ENCODE data around the gene ATP10A.

The ATP10A gene

GRCh38 chr15:25793354-25794050 is 69.6 kb downstream of the ATP10A start:
- H3K36me3 ChIP-seq (ENCODE audit: insufficient read depth, low read length) = no peaks in the 10 kb centered on the region
- H3K27ac ChIP-seq (ENCODE audit: low read depth, low read length) = no peak overlapping the region
- peaks cover 42% of the 10 kb centered on the region for H3K4me1 ChIP-seq (ENCODE audit: control insufficient read depth, insufficient read depth, low read length, unreplicated experiment)
- H2AFZ ChIP-seq (ENCODE audit: low read length, unreplicated experiment) = no peak overlapping the region
- H3K79me2 ChIP-seq (ENCODE audit: control insufficient read depth, insufficient read depth, low read length, unreplicated experiment) = peaks cover 28% of the 10 kb centered on the region
- no peaks in the 10 kb centered on the region for H3K27me3 ChIP-seq (ENCODE audit: insufficient read depth, low read length)
- no peak overlapping the region for H3K4me3 ChIP-seq (ENCODE audit: low read depth, low read length)

- Histone ChIP-seq H2AFZ (ENCODE audit: low read length, unreplicated experiment) (no peak overlapping the region), H3K27ac (ENCODE audit: low read depth, low read length) (peak overlapping the region; percentile 93; the same call in 1 of the 2 replicates), H3K4me3 (ENCODE audit: low read depth, low read length) (no peak overlapping the region), H3K79me2 (ENCODE audit: control insufficient read depth, insufficient read depth, low read length, unreplicated experiment) (peaks cover 36% of the 10 kb centered on the region), H3K27me3 (ENCODE audit: insufficient read depth, low read length) (no peaks in the 10 kb centered on the region), H3K4me1 (ENCODE audit: control insufficient read depth, insufficient read depth, low read length, unreplicated experiment) (peaks cover 44% of the 10 kb centered on the region), H3K36me3 (ENCODE audit: insufficient read depth, low read length) (no peaks in the 10 kb centered on the region)
These were observed 71.0 kb downstream of the ATP10A start for GRCh38 chr15:25792128-25792527.

- peak overlapping the region; percentile 1 for H2AFZ ChIP-seq (ENCODE audit: low read length, unreplicated experiment)
- no peaks in the 10 kb centered on the region for H3K27me3 ChIP-seq (ENCODE audit: insufficient read depth, low read length)
- H3K4me3 ChIP-seq (ENCODE audit: low read depth, low read length) = peak overlapping the region; percentile 58
- no peaks in the 10 kb centered on the region for H3K36me3 ChIP-seq (ENCODE audit: insufficient read depth, low read length)
- peak overlapping the region; percentile 93 for H3K27ac ChIP-seq (ENCODE audit: low read depth, low read length)
- H3K4me1 ChIP-seq (ENCODE audit: control insufficient read depth, insufficient read depth, low read length, unreplicated experiment) = peaks cover 60% of the 10 kb centered on the region
- peaks cover 37% of the 10 kb centered on the region for H3K79me2 ChIP-seq (ENCODE audit: control insufficient read depth, insufficient read depth, low read length, unreplicated experiment)
These were observed 73.0 kb downstream of the ATP10A start for GRCh38 chr15:25790000-25790660.

DNA sequence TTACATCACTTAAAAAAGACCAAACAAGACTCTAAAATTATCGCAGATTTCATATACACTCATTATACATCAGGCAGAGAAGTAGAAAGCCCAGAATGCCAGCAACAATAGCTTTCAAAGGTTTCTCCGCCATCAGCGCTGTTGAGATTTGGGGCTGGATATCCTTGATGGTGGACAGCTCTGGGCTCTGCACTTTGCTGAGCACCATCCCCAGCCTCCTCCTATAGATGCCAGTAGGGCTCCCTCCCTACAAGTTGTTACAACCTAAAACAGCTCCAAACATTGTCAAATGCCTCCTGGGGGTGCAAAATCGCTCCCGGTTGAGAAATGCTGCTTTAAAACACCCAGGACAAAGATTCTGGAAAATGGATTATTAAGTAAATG is 73.5 kb downstream of the ATP10A start:
- peak overlapping the region; percentile 93 for H3K27ac ChIP-seq (ENCODE audit: low read depth, low read length)
- no peaks in the 10 kb centered on the region for H3K27me3 ChIP-seq (ENCODE audit: insufficient read depth, low read length)
- no peaks in the 10 kb centered on the region for H3K36me3 ChIP-seq (ENCODE audit: insufficient read depth, low read length)
- peak overlapping the region; percentile 58 for H3K4me3 ChIP-seq (ENCODE audit: low read depth, low read length)
- peaks cover 37% of the 10 kb centered on the region for H3K79me2 ChIP-seq (ENCODE audit: control insufficient read depth, insufficient read depth, low read length, unreplicated experiment)
- H2AFZ ChIP-seq (ENCODE audit: low read length, unreplicated experiment) = peak overlapping the region; percentile 1
- H3K4me1 ChIP-seq (ENCODE audit: control insufficient read depth, insufficient read depth, low read length, unreplicated experiment) = peaks cover 64% of the 10 kb centered on the region

DNA sequence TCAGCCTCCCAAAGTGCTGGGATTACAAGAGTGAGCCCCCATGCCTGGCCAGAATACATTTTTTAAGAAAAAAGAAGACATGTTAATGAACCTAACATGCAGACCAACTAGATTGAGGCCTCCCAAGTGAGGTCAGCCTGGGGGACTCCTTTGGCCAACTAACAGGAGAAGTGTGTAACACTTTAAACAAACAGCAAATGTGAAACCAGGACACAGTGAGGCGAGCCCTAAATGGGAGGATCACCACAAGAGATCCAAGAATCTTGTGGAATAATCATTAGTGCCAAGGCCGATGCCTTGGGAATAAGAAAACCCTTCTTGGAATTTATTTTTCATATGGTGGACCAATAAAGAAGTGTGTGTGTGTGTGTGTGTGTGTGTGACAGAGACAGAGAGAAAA is 73.9 kb downstream of the ATP10A start:
- Histone ChIP-seq H3K79me2 (ENCODE audit: control insufficient read depth, insufficient read depth, low read length, unreplicated experiment) (peaks cover 34% of the 10 kb centered on the region), H3K4me3 (ENCODE audit: low read depth, low read length) (peak overlapping the region; percentile 58; the same call in 1 of the 2 replicates), H3K27me3 (ENCODE audit: insufficient read depth, low read length) (no peaks in the 10 kb centered on the region), H3K27ac (ENCODE audit: low read depth, low read length) (peak overlapping the region; percentile 93), H3K36me3 (ENCODE audit: insufficient read depth, low read length) (no peaks in the 10 kb centered on the region), H2AFZ (ENCODE audit: low read length, unreplicated experiment) (no peak overlapping the region), H3K4me1 (ENCODE audit: control insufficient read depth, insufficient read depth, low read length, unreplicated experiment) (peaks cover 67% of the 10 kb centered on the region)

DNA sequence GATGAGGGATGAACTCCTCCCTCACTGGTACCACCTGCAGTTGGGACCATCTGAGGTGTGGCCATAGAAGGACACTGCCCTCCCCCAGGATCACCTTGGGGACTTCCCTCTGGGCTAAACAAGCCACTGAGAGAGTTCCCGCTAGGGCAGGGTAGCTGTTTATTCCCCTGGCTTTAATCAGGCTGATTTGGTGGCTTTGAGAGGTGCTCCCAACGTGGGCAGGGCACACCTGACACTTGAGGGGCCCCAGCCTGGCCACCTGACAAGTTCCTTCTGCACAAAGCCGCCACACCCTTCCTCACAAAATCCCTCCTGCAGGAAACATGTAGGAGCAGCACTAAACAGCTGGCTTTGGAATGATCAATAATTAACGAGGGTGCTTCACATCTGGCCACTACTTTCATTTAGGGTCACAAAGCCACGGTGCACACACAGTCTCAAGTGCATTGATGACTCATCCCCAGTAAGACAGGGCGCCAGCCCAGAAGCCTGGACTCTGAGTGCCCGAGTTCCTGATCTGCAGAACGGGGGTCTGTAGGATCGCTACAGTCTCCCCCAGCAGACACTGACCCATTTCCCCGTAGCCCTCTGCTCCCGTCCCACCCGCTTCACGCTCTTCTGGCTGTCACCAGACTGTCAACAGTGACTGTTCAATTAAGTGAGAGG is 75.1 kb downstream of the ATP10A start:
- Histone ChIP-seq H2AFZ (ENCODE audit: low read length, unreplicated experiment) (no peak overlapping the region), H3K36me3 (ENCODE audit: insufficient read depth, low read length) (no peaks in the 10 kb centered on the region), H3K27ac (ENCODE audit: low read depth, low read length) (peak overlapping the region; percentile 93), H3K4me3 (ENCODE audit: low read depth, low read length) (peak overlapping the region; percentile 67), H3K79me2 (ENCODE audit: control insufficient read depth, insufficient read depth, low read length, unreplicated experiment) (peaks cover 34% of the 10 kb centered on the region), H3K4me1 (ENCODE audit: control insufficient read depth, insufficient read depth, low read length, unreplicated experiment) (peaks cover 72% of the 10 kb centered on the region), H3K27me3 (ENCODE audit: insufficient read depth, low read length) (no peaks in the 10 kb centered on the region)

GRCh38 chr15:25787381-25787780 is 75.7 kb downstream of the ATP10A start:
- peaks cover 72% of the 10 kb centered on the region for H3K4me1 ChIP-seq (ENCODE audit: control insufficient read depth, insufficient read depth, low read length, unreplicated experiment)
- H3K27me3 ChIP-seq (ENCODE audit: insufficient read depth, low read length) = no peaks in the 10 kb centered on the region
- H2AFZ ChIP-seq (ENCODE audit: low read length, unreplicated experiment) = no peak overlapping the region
- H3K27ac ChIP-seq (ENCODE audit: low read depth, low read length) = peak overlapping the region; percentile 93; the same call in 1 of the 2 replicates
- 0 out of 2 replicates have a peak overlapping the region, but pooled peaks have one; percentile 67 for H3K4me3 ChIP-seq (ENCODE audit: low read depth, low read length)
- peaks cover 33% of the 10 kb centered on the region for H3K79me2 ChIP-seq (ENCODE audit: control insufficient read depth, insufficient read depth, low read length, unreplicated experiment)
- no peaks in the 10 kb centered on the region for H3K36me3 ChIP-seq (ENCODE audit: insufficient read depth, low read length)

GRCh38 chr15:25786040-25786439 is 77.1 kb downstream of the ATP10A start:
- peaks cover 64% of the 10 kb centered on the region for H3K4me1 ChIP-seq (ENCODE audit: control insufficient read depth, insufficient read depth, low read length, unreplicated experiment)
- peaks cover 27% of the 10 kb centered on the region for H3K79me2 ChIP-seq (ENCODE audit: control insufficient read depth, insufficient read depth, low read length, unreplicated experiment)
- no peak overlapping the region for H2AFZ ChIP-seq (ENCODE audit: low read length, unreplicated experiment)
- no peaks in the 10 kb centered on the region for H3K36me3 ChIP-seq (ENCODE audit: insufficient read depth, low read length)
- H3K27me3 ChIP-seq (ENCODE audit: insufficient read depth, low read length) = no peaks in the 10 kb centered on the region
- H3K4me3 ChIP-seq (ENCODE audit: low read depth, low read length) = no peak overlapping the region
- peak overlapping the region; percentile 84 for H3K27ac ChIP-seq (ENCODE audit: low read depth, low read length)

GRCh38 chr15:25785641-25786025 is 77.5 kb downstream of the ATP10A start:
- peaks cover 60% of the 10 kb centered on the region for H3K4me1 ChIP-seq (ENCODE audit: control insufficient read depth, insufficient read depth, low read length, unreplicated experiment)
- H2AFZ ChIP-seq (ENCODE audit: low read length, unreplicated experiment) = peak overlapping the region; percentile 36
- H3K79me2 ChIP-seq (ENCODE audit: control insufficient read depth, insufficient read depth, low read length, unreplicated experiment) = peaks cover 27% of the 10 kb centered on the region
- 0 out of 2 replicates have a peak, but pooled peaks cover under 1% of the 10 kb centered on the region for H3K36me3 ChIP-seq (ENCODE audit: insufficient read depth, low read length)
- H3K4me3 ChIP-seq (ENCODE audit: low read depth, low read length) = no peak overlapping the region
- H3K27me3 ChIP-seq (ENCODE audit: insufficient read depth, low read length) = no peaks in the 10 kb centered on the region
- H3K27ac ChIP-seq (ENCODE audit: low read depth, low read length) = peak overlapping the region; percentile 84

DNA sequence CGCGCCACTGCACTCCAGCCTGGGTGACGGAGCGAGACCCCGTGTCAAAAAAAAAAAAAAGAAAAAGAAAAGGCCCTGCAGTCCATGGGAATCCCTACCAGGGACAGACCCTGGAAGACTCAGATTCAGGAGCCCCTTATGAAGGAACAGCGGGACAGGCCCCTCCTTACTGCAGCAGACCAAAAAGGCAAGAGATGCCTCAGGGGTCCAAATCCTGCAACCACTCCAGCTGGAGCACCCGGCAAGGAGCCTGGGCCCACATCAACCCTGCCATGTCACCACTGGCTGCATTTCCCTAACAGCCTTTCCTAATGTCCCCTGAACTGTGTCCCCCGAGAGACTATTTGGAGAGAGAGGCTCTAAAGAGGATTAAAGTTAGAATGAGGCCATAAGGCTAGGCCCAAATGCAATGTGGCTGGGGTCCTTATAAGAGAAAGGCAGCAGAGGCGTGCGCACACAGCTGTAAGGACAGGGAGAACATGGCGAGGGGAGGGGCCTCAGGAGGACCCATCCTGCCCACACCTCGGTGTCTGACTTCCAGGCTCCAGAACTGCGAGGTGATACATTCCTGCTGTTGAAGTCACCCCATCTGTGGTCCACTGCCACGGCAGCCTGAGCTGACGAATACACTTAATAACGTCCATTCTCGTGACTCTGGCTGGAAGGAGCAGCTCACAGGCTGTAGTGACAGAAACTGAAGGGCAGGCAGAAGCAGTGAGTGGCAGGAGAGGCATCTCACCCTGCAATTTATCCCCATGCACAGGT is 78.1 kb downstream of the ATP10A start:
- peak overlapping the region; percentile 84 for H3K27ac ChIP-seq (ENCODE audit: low read depth, low read length)
- no peak overlapping the region; the same call in 1 of the 2 replicates for H3K4me3 ChIP-seq (ENCODE audit: low read depth, low read length)
- no peaks in the 10 kb centered on the region for H3K27me3 ChIP-seq (ENCODE audit: insufficient read depth, low read length)
- H3K36me3 ChIP-seq (ENCODE audit: insufficient read depth, low read length) = 0 out of 2 replicates have a peak, but pooled peaks cover 3% of the 10 kb centered on the region
- H3K79me2 ChIP-seq (ENCODE audit: control insufficient read depth, insufficient read depth, low read length, unreplicated experiment) = peaks cover 27% of the 10 kb centered on the region
- H2AFZ ChIP-seq (ENCODE audit: low read length, unreplicated experiment) = peak overlapping the region; percentile 36
- H3K4me1 ChIP-seq (ENCODE audit: control insufficient read depth, insufficient read depth, low read length, unreplicated experiment) = peaks cover 57% of the 10 kb centered on the region
